ENCODE data around the gene TSPAN16. TPM values are rescaled to one million over a fixed set of nuclear protein-coding genes. Genes with fewer than 3 reads are reported as not detected.
"Not testable (repeated sequence)": the region's sequence is repeated elsewhere in the genome, so short reads cannot be mapped to it uniquely, and the experiment has no call there.

The TSPAN16 gene
- total RNA-seq, 3 donors from 2014 or later: not detected

GRCh38 chr19:11338121-11338520 is 42.2 kb downstream of the TSPAN16 start:
- no peak for ATAC-seq
- Mint-ChIP-seq H3K27me3 (ENCODE audit: low read depth) (no peaks in the 10 kb centered on the region), H3K36me3 (ENCODE audit: insufficient read depth) (peaks cover 18% of the 10 kb centered on the region), H3K9me3 (peaks cover 6% of the 10 kb centered on the region), H3K4me3 (no peak overlapping the region), H3K4me1 (ENCODE audit: low read depth) (peaks cover 23% of the 10 kb centered on the region)
- no peak for DNase-seq

GRCh38 chr19:11338569-11339253 is 42.8 kb downstream of the TSPAN16 start:
- ATAC-seq (peak in 1 of 2 donors; percentile 11), DNase-seq (no peak)
- Mint-ChIP-seq H3K4me1 (ENCODE audit: low read depth) (peaks cover 23% of the 10 kb centered on the region), H3K9me3 (peaks cover 6% of the 10 kb centered on the region), H3K4me3 (peak overlapping the region; percentile 77), H3K27me3 (ENCODE audit: low read depth) (no peaks in the 10 kb centered on the region), H3K36me3 (ENCODE audit: insufficient read depth) (peaks cover 18% of the 10 kb centered on the region)

- H3K4me1 Mint-ChIP-seq (ENCODE audit: low read depth): peaks cover 25% of the 10 kb centered on the region
- H3K4me3 Mint-ChIP-seq: peak within 1 kb of the TSS; percentile 77
- ATAC-seq: peak; percentile 96 to 98
These were observed 43.5 kb downstream of the TSPAN16 start, which contains the start of gene RAB3D for GRCh38 chr19:11339254-11340098. Gene RAB3D, minus strand, starts transcription at chr19:11339657. Its CDS starts 2,258 bp downstream, at chr19:11337399.

GRCh38 chr19:11340099-11340467 is 44.1 kb downstream of the TSPAN16 start:
- not testable (repeated sequence) for H3K27me3 Mint-ChIP-seq (ENCODE audit: low read depth); ATAC-seq; H3K9me3 Mint-ChIP-seq; DNase-seq
- peaks cover 13% of the 10 kb centered on the region for H3K36me3 Mint-ChIP-seq (ENCODE audit: insufficient read depth)
- H3K4me3 Mint-ChIP-seq: peak overlapping the region; percentile 77
- H3K4me1 Mint-ChIP-seq (ENCODE audit: low read depth): peaks cover 27% of the 10 kb centered on the region

More at GRCh38 chr19:11339254-11340098, 43.5 kb downstream of the TSPAN16 start, which contains the start of gene RAB3D:
- H3K27me3 Mint-ChIP-seq (ENCODE audit: low read depth): no peaks in the 10 kb centered on the region
- peak; percentile 70 for DNase-seq
- peaks cover 6% of the 10 kb centered on the region for H3K9me3 Mint-ChIP-seq
- H3K36me3 Mint-ChIP-seq (ENCODE audit: insufficient read depth): peaks cover 14% of the 10 kb centered on the region

GRCh38 chr19:11342429-11342828 is 46.5 kb downstream of the TSPAN16 start:
- H3K27me3 Mint-ChIP-seq (ENCODE audit: low read depth): no peaks in the 10 kb centered on the region
- DNase-seq (no peak), ATAC-seq (no peak)
- peaks cover 43% of the 10 kb centered on the region for H3K4me1 Mint-ChIP-seq (ENCODE audit: low read depth)
- no peaks in the 10 kb centered on the region for H3K36me3 Mint-ChIP-seq (ENCODE audit: insufficient read depth)
- no peaks in the 10 kb centered on the region for H3K9me3 Mint-ChIP-seq
- H3K4me3 Mint-ChIP-seq: no peak overlapping the region

GRCh38 chr19:11345122-11345803 is 49.3 kb downstream of the TSPAN16 start:
- Mint-ChIP-seq H3K4me1 (ENCODE audit: low read depth) (peaks cover 26% of the 10 kb centered on the region), H3K27me3 (ENCODE audit: low read depth) (no peaks in the 10 kb centered on the region), H3K9me3 (no peaks in the 10 kb centered on the region), H3K4me3 (peak overlapping the region; percentile 97), H3K36me3 (ENCODE audit: insufficient read depth) (peaks cover 2% of the 10 kb centered on the region)
- ATAC-seq (no peak), DNase-seq (no peak)

GRCh38 chr19:11346104-11346940 is 50.4 kb downstream of the TSPAN16 start, which contains the start of the genes CCDC159 and TMEM205:
Gene CCDC159, plus strand, starts transcription at chr19:11346519. Its CDS starts 88 bp downstream, at chr19:11346607.
Gene TMEM205, minus strand, starts transcription at chr19:11346268. Its CDS starts 649 bp downstream, at chr19:11345619.
- H3K4me1 Mint-ChIP-seq (ENCODE audit: low read depth): peaks cover 26% of the 10 kb centered on the region
- peak within 1 kb of the TSS; percentile 97 for H3K4me3 Mint-ChIP-seq
- no peaks in the 10 kb centered on the region for H3K9me3 Mint-ChIP-seq
- peak; percentile 98 for DNase-seq
- peaks cover 2% of the 10 kb centered on the region for H3K36me3 Mint-ChIP-seq (ENCODE audit: insufficient read depth)
- no peaks in the 10 kb centered on the region for H3K27me3 Mint-ChIP-seq (ENCODE audit: low read depth)
- peak; percentile 99 for ATAC-seq

GRCh38 chr19:11347546-11348039 is 51.6 kb downstream of the TSPAN16 start:
- DNase-seq: no peak
- H3K36me3 Mint-ChIP-seq (ENCODE audit: insufficient read depth): peaks cover 2% of the 10 kb centered on the region
- H3K9me3 Mint-ChIP-seq: no peaks in the 10 kb centered on the region

GRCh38 chr19:11349171-11349570 is 53.2 kb downstream of the TSPAN16 start:
- Mint-ChIP-seq H3K27me3 (ENCODE audit: low read depth) (no peaks in the 10 kb centered on the region), H3K4me1 (ENCODE audit: low read depth) (peaks cover 26% of the 10 kb centered on the region), H3K36me3 (ENCODE audit: insufficient read depth) (peaks cover 2% of the 10 kb centered on the region), H3K4me3 (no peak overlapping the region), H3K9me3 (no peaks in the 10 kb centered on the region)
- no peak for DNase-seq
- no peak for ATAC-seq

More at GRCh38 chr19:11347546-11348039, 51.6 kb downstream of the TSPAN16 start:
- ATAC-seq: no peak
- peak overlapping the region; percentile 97 for H3K4me3 Mint-ChIP-seq
- H3K4me1 Mint-ChIP-seq (ENCODE audit: low read depth): peaks cover 26% of the 10 kb centered on the region
- no peaks in the 10 kb centered on the region for H3K27me3 Mint-ChIP-seq (ENCODE audit: low read depth)

- H3K9me3 Mint-ChIP-seq; H3K36me3 Mint-ChIP-seq (ENCODE audit: insufficient read depth); H3K4me3 Mint-ChIP-seq; ATAC-seq; H3K4me1 Mint-ChIP-seq (ENCODE audit: low read depth); DNase-seq; H3K27me3 Mint-ChIP-seq (ENCODE audit: low read depth): not testable (repeated sequence)
These were observed 58.1 kb downstream of the TSPAN16 start for GRCh38 chr19:11354102-11354501.

GRCh38 chr19:11355160-11356073 is 59.5 kb downstream of the TSPAN16 start, which contains the start of gene PLPPR2:
Gene PLPPR2, plus strand, starts transcription at chr19:11355432. Its CDS starts 2,242 bp downstream, at chr19:11357674.
- H3K4me3 Mint-ChIP-seq: peak within 1 kb of the TSS; percentile 64
- peaks cover 10% of the 10 kb centered on the region for H3K4me1 Mint-ChIP-seq (ENCODE audit: low read depth)
- no peaks in the 10 kb centered on the region for H3K36me3 Mint-ChIP-seq (ENCODE audit: insufficient read depth)
- H3K9me3 Mint-ChIP-seq: no peaks in the 10 kb centered on the region
- peak; percentile 74 for DNase-seq
- H3K27me3 Mint-ChIP-seq (ENCODE audit: low read depth): peaks cover 5% of the 10 kb centered on the region
- peak; percentile 95 to 96 for ATAC-seq

- peaks cover 10% of the 10 kb centered on the region for H3K4me1 Mint-ChIP-seq (ENCODE audit: low read depth)
- DNase-seq (no peak), ATAC-seq (no peak)
- no peaks in the 10 kb centered on the region for H3K9me3 Mint-ChIP-seq
- peaks cover 5% of the 10 kb centered on the region for H3K27me3 Mint-ChIP-seq (ENCODE audit: low read depth)
- peak overlapping the region; percentile 64 for H3K4me3 Mint-ChIP-seq
- no peaks in the 10 kb centered on the region for H3K36me3 Mint-ChIP-seq (ENCODE audit: insufficient read depth)
These were observed 60.1 kb downstream of the TSPAN16 start for GRCh38 chr19:11356074-11356397.

All from activated T-cell treated with anti-CD3 and anti-CD28 coated beads, Interleukin-2, amount 50 U/mL, for 4 hours (primary cell).